GM12878 (cell line): ENCODE data around the gene PRKCE. TPM values are rescaled to one million over a fixed set of nuclear protein-coding genes. Genes with fewer than 3 reads are reported as not detected.

Experiments
- ATAC-seq: fragments of 200-7000 bp; cut with Tn5 transposase; 3 replicates; pipeline ENCODE4 v1.9.1; 2020; ENCODE audit warnings: mild to moderate bottlenecking, moderate library complexity
- BruUV-seq: library from RNA; stranded (reverse); fragments of 400-500 nt; replicated peaks from 2 replicates; lab custom pipeline; 2021; lab: Mats Ljungman, UMichigan
- CTCF ChIA-PET: fragments of 300-600 bp; sonication (Branson Sonifier 250); formaldehyde crosslinking; extraction: SDS; loops from one replicate; lab custom pipeline; 2021; ENCODE audit warnings: inconsistent platforms; lab: Yijun Ruan, JAX
- POLR2A ChIA-PET: fragments of 350-600 bp; formaldehyde crosslinking; extraction: SDS; loops from one replicate; lab custom pipeline; 2021; ENCODE audit warnings: inconsistent platforms; lab: Charles Lee
- RAD21 ChIA-PET: fragments of 300-600 bp; sonication (Branson Sonifier 250); formaldehyde crosslinking; loops from one replicate; lab custom pipeline; 2023; ENCODE audit warnings: antibody characterized with exemption; ENCODE audit not compliant: unreplicated experiment; lab: Charles Lee
- SMC1A ChIA-PET: fragments of 300-600 bp; sonication (Branson Sonifier 250); formaldehyde crosslinking; loops from one replicate; lab custom pipeline; 2023; ENCODE audit not compliant: unreplicated experiment, uncharacterized antibody; lab: Charles Lee
- DNase-seq: peaks from one replicate; pipeline ENCODE4 v3.0.0-alpha.2; 2011; ENCODE audit warnings: low read depth, low spot score
- FAIRE-seq: peaks from 3 replicates; lab custom pipeline; 2011; peaks lifted over from hg19 to GRCh38; lab: Jason Lieb, UNC
- H2AFZ ChIP-seq: 2 replicates; pipeline ENCODE4 v1.6.0; 2011; ENCODE audit warnings: low read depth, low read length, control low read depth; ENCODE audit not compliant: control insufficient read depth
- H3K27ac ChIP-seq: 2 replicates; pipeline ENCODE4 v1.5.1; 2011; ENCODE audit warnings: control low read depth; ENCODE audit not compliant: control insufficient read depth, insufficient read depth
- H3K27me3 ChIP-seq, 2 experiments: replicated peaks in 1 of 2; 2 replicates each; pipeline versions ENCODE4 v1.6.0 to v1.6.1; 2011; ENCODE audit warnings: low read length in 1 of 2; ENCODE audit not compliant: control insufficient read depth in 2 of 2, insufficient read depth in 2 of 2
- H3K36me3 ChIP-seq, 2 experiments: 2 replicates each; pipeline ENCODE4 v1.5.1; 2011; ENCODE audit warnings: low read length in 1 of 2; ENCODE audit not compliant: control insufficient read depth in 2 of 2, insufficient read depth in 2 of 2
- H3K4me1 ChIP-seq: 2 replicates; pipeline ENCODE4 v1.6.1; 2011; ENCODE audit warnings: mild to moderate bottlenecking, low read length, moderate library complexity, mixed read lengths; ENCODE audit not compliant: control insufficient read depth, insufficient read depth
- H3K4me2 ChIP-seq: 2 replicates; pipeline ENCODE4 v1.6.0; 2011; ENCODE audit warnings: control low read depth; ENCODE audit not compliant: control insufficient read depth, insufficient read depth
- H3K4me3 ChIP-seq: fragments of 200-600 bp; sonication (generic); 2 replicates; pipeline ENCODE4 v1.5.1; 2016
- H3K79me2 ChIP-seq: 2 replicates; pipeline ENCODE4 v1.6.0; 2011; ENCODE audit warnings: low read length; ENCODE audit not compliant: control insufficient read depth, insufficient read depth
- H3K9ac ChIP-seq: 2 replicates; pipeline ENCODE4 v1.8.0; 2011; ENCODE audit warnings: low read length, control low read depth, mixed read lengths; ENCODE audit not compliant: control insufficient read depth, insufficient read depth
- H3K9me3 ChIP-seq: replicated peaks from 3 replicates; pipeline ENCODE4 v1.5.1; 2011; ENCODE audit warnings: mild to moderate bottlenecking, low read length; ENCODE audit not compliant: control insufficient read depth, insufficient read depth
- H4K20me1 ChIP-seq: 2 replicates; pipeline ENCODE4 v1.6.0; 2011; ENCODE audit not compliant: control insufficient read depth, insufficient read depth
- BCLAF1 ChIP-seq: fragments of 450-650 bp; IDR thresholded peaks from 2 replicates; pipeline ENCODE4 v1.6.1; 2017; ENCODE audit warnings: antibody characterized with exemption, mild to moderate bottlenecking, moderate library complexity
- CBX3 ChIP-seq: fragments of 200-600 bp; sonication (generic); IDR thresholded peaks from 2 replicates; pipeline ENCODE4 v1.6.1; 2016; ENCODE audit warnings: low read depth, borderline replicate concordance
- CTCF ChIP-seq, 3 experiments: IDR thresholded peaks in 2 of 3; conservative IDR thresholded peaks in 1 of 3; 2 replicates each; pipeline ENCODE4 v1.5.1; 2011; ENCODE audit warnings: low read depth in 3 of 3, low read length in 3 of 3, mild to moderate bottlenecking in 3 of 3, control low read depth in 2 of 3, moderate library complexity in 2 of 3, inconsistent platforms in 1 of 3, mixed read lengths in 1 of 3; ENCODE audit not compliant: control insufficient read depth in 2 of 3, insufficient read depth in 1 of 3; ENCODE audit errors: extremely low read depth in 1 of 3
- ESRRA ChIP-seq: IDR thresholded peaks from 2 replicates; pipeline ENCODE4 v1.6.1; 2012; ENCODE audit warnings: mild to moderate bottlenecking, low read length, improper control_type of control experiment
- FOS ChIP-seq: IDR thresholded peaks from 3 replicates; pipeline ENCODE4 v1.6.1; 2011; ENCODE audit warnings: borderline replicate concordance; ENCODE audit not compliant: insufficient read length; ENCODE audit errors: extremely low read depth
- IKZF1 ChIP-seq: fragments of 450-650 bp; conservative IDR thresholded peaks from 2 replicates; pipeline ENCODE4 v1.6.1; 2017; ENCODE audit warnings: antibody characterized with exemption, mild to moderate bottlenecking
- NFIC ChIP-seq: IDR thresholded peaks from 2 replicates; pipeline ENCODE4 v1.6.1; 2012; ENCODE audit warnings: low read depth, mild to moderate bottlenecking, inconsistent platforms, low read length, moderate library complexity
- NFXL1 ChIP-seq: fragments of 450-650 bp; IDR thresholded peaks from 2 replicates; pipeline ENCODE4 v1.6.1; 2017; ENCODE audit warnings: antibody characterized with exemption, mild to moderate bottlenecking, borderline replicate concordance
- NFYB ChIP-seq: IDR thresholded peaks from 2 replicates; pipeline ENCODE4 v1.6.1; 2011; ENCODE audit warnings: low read depth, mild to moderate bottlenecking, low read length, improper control_type of control experiment, moderate library complexity; ENCODE audit not compliant: insufficient read depth
- PRDM15 ChIP-seq: fragments of 450-650 bp; formaldehyde crosslinking; IDR thresholded peaks from 2 replicates; pipeline ENCODE4 v1.4.0; 2020; ENCODE audit warnings: mild to moderate bottlenecking, moderate library complexity
- RCOR1 ChIP-seq: conservative IDR thresholded peaks from 2 replicates; pipeline ENCODE4 v1.6.1; 2012; ENCODE audit warnings: low read depth, low read length, improper control_type of control experiment
- SMC3 ChIP-seq: IDR thresholded peaks from 2 replicates; pipeline ENCODE4 v1.6.1; 2011; ENCODE audit warnings: low read length, improper control_type of control experiment, borderline replicate concordance
- SREBF2 ChIP-seq: IDR thresholded peaks from 2 replicates; pipeline ENCODE4 v1.6.1; 2012; ENCODE audit warnings: mild to moderate bottlenecking, low read length
- SUZ12 ChIP-seq: fragments of 200-600 bp; sonication (generic); IDR thresholded peaks from one replicate; pipeline ENCODE4 v1.6.1; 2018; ENCODE audit warnings: antibody characterized with exemption, mild to moderate bottlenecking; ENCODE audit not compliant: unreplicated experiment
- TCF12 ChIP-seq: IDR thresholded peaks from 2 replicates; pipeline ENCODE4 v1.6.1; 2011; ENCODE audit warnings: low read depth, mild to moderate bottlenecking, low read length
- TCF7 ChIP-seq: IDR thresholded peaks from 2 replicates; pipeline ENCODE4 v1.6.1; 2014; ENCODE audit warnings: antibody characterized with exemption, borderline replicate concordance
- ZNF24 ChIP-seq: fragments of 450-650 bp; IDR thresholded peaks from 2 replicates; pipeline ENCODE4 v1.6.1; 2017; ENCODE audit warnings: antibody characterized with exemption, mild to moderate bottlenecking
- ZNF274 ChIP-seq: IDR thresholded peaks from one replicate; pipeline ENCODE4 v1.8.0; 2011; ENCODE audit not compliant: insufficient read length, insufficient read depth
- WGBS: methylation state at CpG from one replicate; pipeline ENCODE4 v1.1.6; 2016; ENCODE audit warnings: low lambda C conversion rate; ENCODE audit not compliant: insufficient replicate concordance, insufficient coverage; ENCODE audit errors: missing lambda C conversion rate; 5-methylcytosine and 5-hydroxymethylcytosine counted together
- in situ Hi-C: fragments of 300-500 bp; cut with MboI; formaldehyde crosslinking; loops from 9 replicates; pipeline ENCODE4 v1.14.3; 2018; ENCODE audit warnings: mixed read lengths
- intact Hi-C: fragments of 100-400 bp; cut with micrococcal nuclease; formaldehyde crosslinking; loops from one replicate; pipeline ENCODE4 v1.14.2; 2022; ENCODE audit not compliant: unreplicated experiment
- polyA plus RNA-seq, 11 experiments: library from polyadenylated mRNA; depleted of rRNA in 4 of 11; unstranded in 6 of 11; stranded (reverse) in 5 of 11; fragments of >200 nt; fragmentation: Nextera tagmentation in 4 of 11; fragmentation: Illumina TruSeq in 1 of 11; extraction: Ambion mirVana in 4 of 11; extraction: Trizol in 1 of 11; gene quantifications; 1 replicate in 1 of 11; 2 replicates in 10 of 11; pipeline versions ENCODE4 v1.2.1 to v1.2.3, GENCODE V29; 2011 to 2016; ENCODE audit warnings: inconsistent platforms in 2 of 11, missing spikeins in 2 of 11, low read depth in 1 of 11
- total RNA-seq, 4 experiments: library from RNA; depleted of rRNA in 3 of 4; stranded (reverse); fragments of >200 nt in 3 of 4; fragmentation: Illumina TruSeq in 1 of 4; extraction: Trizol in 1 of 4; gene quantifications; 2 replicates each; pipeline versions ENCODE4 v1.2.1 to v1.2.3, GENCODE V29; 2013 to 2021

PRKCE gene
- total and polyA plus RNA-seq, 10 of the 15 experiments (the other 5 are each of a cell fraction or from before 2014, with no cell fraction given) = 2.6 to 28.2 (median 11.3) TPM

- no peaks in the 10 kb centered on the region for H3K27me3 ChIP-seq
- intact Hi-C loops (no loop called here), in situ Hi-C loops (no loop called here)
- H3K4me3 ChIP-seq = no peak overlapping the region
- ChIA-PET RAD21 (interaction anchor here (1.1 kb wide), 1 partner anchor 24 kb away, joined by 3 read pairs; no protein-coding TSS in a partner anchor), SMC1A (no interaction called here), POLR2A (interaction anchor here (1.3 kb wide), 1 partner anchor 24 kb away, joined by 3 read pairs; no protein-coding TSS in a partner anchor), CTCF (no interaction called here)
- no peak for DNase-seq
- no peaks in the 10 kb centered on the region for H3K9me3 ChIP-seq
- H3K27ac ChIP-seq = no peak overlapping the region
- H3K4me1 ChIP-seq = no peaks in the 10 kb centered on the region
- H4K20me1 ChIP-seq = no peaks in the 10 kb centered on the region
- H2AFZ ChIP-seq = no peak overlapping the region
- TF ChIP-seq NFXL1 (no peak), CTCF (IDR thresholded peaks at IDR 0.05 in 2 of 3, conservative IDR thresholded peaks at IDR 0.05 in 1 of 3; ENCODE audit: control insufficient read depth in 2 of 3, extremely low read depth in 1 of 3, insufficient read depth in 1 of 3, low read depth in 3 of 3, low read length in 3 of 3) (no peak), SREBF2 (no peak), BCLAF1 (no peak), NFIC (no peak), RCOR1 (no peak), TCF12 (no peak), FOS (no peak), TCF7 (no peak), ESRRA (no peak), ZNF24 (no peak), SMC3 (no peak), CBX3 (no peak), PRDM15 (CRISPR knock-in tag) (no peak), NFYB (no peak), IKZF1 (no peak), SUZ12 (no peak), ZNF274 (no peak)
- whole genome bisulfite sequencing = 59% methylated on average over 5 of the region's 5 CpGs
- no TSS peak for BruUV-seq
- H3K36me3 ChIP-seq = no peaks in the 10 kb centered on the region
- H3K79me2 ChIP-seq = no peaks in the 10 kb centered on the region
- no peak for FAIRE-seq
- no peak for ATAC-seq
- no peak overlapping the region for H3K9ac ChIP-seq
- H3K4me2 ChIP-seq = no peak overlapping the region
Observed at GRCh38 chr2:45950606-45951005, 299.1 kb downstream of the PRKCE start.
